ENCODE data around the gene SLC39A11. TPM values are rescaled to one million over a fixed set of nuclear protein-coding genes. Genes with fewer than 3 reads are reported as not detected.

SLC39A11 gene
- total RNA-seq, 1 experiment from 2014 or later = 56.1 TPM

GRCh38 chr17:73101031-73101430 is 8.5 kb upstream of the SLC39A11 start:
- no peak for TF ChIP-seq POLR2AphosphoS5 (IDR thresholded peaks at IDR 0.05; ENCODE audit: low read depth, low read length)
- TF ChIP-seq SIN3A (IDR thresholded peaks at IDR 0.05; ENCODE audit: borderline replicate concordance, insufficient read depth, low read depth, low read length) = no peak
- TF ChIP-seq, protein P1, sequence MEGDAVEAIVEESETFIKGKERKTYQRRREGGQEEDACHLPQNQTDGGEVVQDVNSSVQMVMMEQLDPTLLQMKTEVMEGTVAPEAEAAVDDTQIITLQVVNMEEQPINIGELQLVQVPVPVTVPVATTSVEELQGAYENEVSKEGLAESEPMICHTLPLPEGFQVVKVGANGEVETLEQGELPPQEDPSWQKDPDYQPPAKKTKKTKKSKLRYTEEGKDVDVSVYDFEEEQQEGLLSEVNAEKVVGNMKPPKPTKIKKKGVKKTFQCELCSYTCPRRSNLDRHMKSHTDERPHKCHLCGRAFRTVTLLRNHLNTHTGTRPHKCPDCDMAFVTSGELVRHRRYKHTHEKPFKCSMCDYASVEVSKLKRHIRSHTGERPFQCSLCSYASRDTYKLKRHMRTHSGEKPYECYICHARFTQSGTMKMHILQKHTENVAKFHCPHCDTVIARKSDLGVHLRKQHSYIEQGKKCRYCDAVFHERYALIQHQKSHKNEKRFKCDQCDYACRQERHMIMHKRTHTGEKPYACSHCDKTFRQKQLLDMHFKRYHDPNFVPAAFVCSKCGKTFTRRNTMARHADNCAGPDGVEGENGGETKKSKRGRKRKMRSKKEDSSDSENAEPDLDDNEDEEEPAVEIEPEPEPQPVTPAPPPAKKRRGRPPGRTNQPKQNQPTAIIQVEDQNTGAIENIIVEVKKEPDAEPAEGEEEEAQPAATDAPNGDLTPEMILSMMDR (IDR thresholded peaks at IDR 0.05) = no peak
- no peak for TF ChIP-seq TCF7L2 (IDR thresholded peaks at IDR 0.05; ENCODE audit: low read depth, low read length)
- no peak for TF ChIP-seq REST (IDR thresholded peaks at IDR 0.05; ENCODE audit: insufficient read depth in 1 of 2, low read depth in 2 of 2, low read length in 1 of 2)
- in situ Hi-C loops (cut with HindIII; ENCODE audit: low pct_unique_long_range_greater_than_20kb, low sequenced_read_pairs) = no loop called here
- Histone ChIP-seq H3K27me3 (ENCODE audit: control insufficient read depth, insufficient read depth, low read length) (no peaks in the 10 kb centered on the region), H3K9me3 (ENCODE audit: control insufficient read depth, insufficient read depth, low read depth, low read length) (no peaks in the 10 kb centered on the region), H3K27ac (ENCODE audit: low read length) (no peak overlapping the region), H3K36me3 (ENCODE audit: control insufficient read depth, insufficient read depth, low read length) (no peaks in the 10 kb centered on the region), H3K4me1 (ENCODE audit: control insufficient read depth, insufficient read depth, low read length) (no peaks in the 10 kb centered on the region), H3K4me3 (ENCODE audit: low read depth in 2 of 2, low read length in 2 of 2) (no peak overlapping the region)
- DNase-seq (ENCODE audit: low read depth, low spot score) (no peak), ATAC-seq (no peak)
- POLR2A ChIA-PET = no interaction called here
- CTCF ChIA-PET = no interaction called here
- BruUV-seq (replicated peaks) = no TSS peak
- intact Hi-C loops (cut with micrococcal nuclease; ENCODE audit: unreplicated experiment) = no loop called here

GRCh38 chr17:73100363-73100762 is 7.9 kb upstream of the SLC39A11 start:
- Histone ChIP-seq H3K27me3 (ENCODE audit: control insufficient read depth, insufficient read depth, low read length) (no peaks in the 10 kb centered on the region), H3K9me3 (ENCODE audit: control insufficient read depth, insufficient read depth, low read depth, low read length) (no peaks in the 10 kb centered on the region), H3K4me1 (ENCODE audit: control insufficient read depth, insufficient read depth, low read length) (no peaks in the 10 kb centered on the region), H3K27ac (ENCODE audit: low read length) (no peak overlapping the region), H3K36me3 (ENCODE audit: control insufficient read depth, insufficient read depth, low read length) (no peaks in the 10 kb centered on the region), H3K4me3 (ENCODE audit: low read depth in 2 of 2, low read length in 2 of 2) (no peak overlapping the region)
- DNase-seq (ENCODE audit: low read depth, low spot score) = no peak
- intact Hi-C loops (cut with micrococcal nuclease; ENCODE audit: unreplicated experiment) = no loop called here
- ChIA-PET CTCF (interaction anchor here (0.6 kb wide), 1 partner anchor 372 kb away, joined by 3 read pairs; no protein-coding TSS in a partner anchor), POLR2A (interaction anchor here (0.7 kb wide), 1 partner anchor 9 kb away, joined by 4 read pairs; no protein-coding TSS in a partner anchor)
- BruUV-seq (replicated peaks) = no TSS peak
- TF ChIP-seq, protein P1 (IDR thresholded peaks at IDR 0.05) = no peak
- TF ChIP-seq REST (IDR thresholded peaks at IDR 0.05; ENCODE audit: insufficient read depth in 1 of 2, low read depth in 2 of 2, low read length in 1 of 2) (no peak), SIN3A (IDR thresholded peaks at IDR 0.05; ENCODE audit: borderline replicate concordance, insufficient read depth, low read depth, low read length) (no peak), TCF7L2 (IDR thresholded peaks at IDR 0.05; ENCODE audit: low read depth, low read length) (no peak), POLR2AphosphoS5 (IDR thresholded peaks at IDR 0.05; ENCODE audit: low read depth, low read length) (no peak)
- in situ Hi-C loops (cut with HindIII; ENCODE audit: low pct_unique_long_range_greater_than_20kb, low sequenced_read_pairs) = no loop called here
- no peak for ATAC-seq

Measured in Panc1 (cell line).